ENCODE measurements around the gene RAF1.

- TF ChIP-seq MAX (IDR thresholded peaks at IDR 0.05; ENCODE audit: insufficient read depth, insufficient read length) (no peak), CTCF (IDR thresholded peaks at IDR 0.05; ENCODE audit: extremely low read depth in 1 of 2, insufficient read depth in 1 of 2, low read depth in 1 of 2, low read length in 2 of 2) (no peak), POLR2A (IDR thresholded peaks at IDR 0.05; ENCODE audit: low read depth, low read length) (no peak), MYC (IDR thresholded peaks at IDR 0.05; ENCODE audit: low read depth, low read length) (no peak), POLR2AphosphoS5 (IDR thresholded peaks at IDR 0.05; ENCODE audit: insufficient read depth, low read depth, low read length) (no peak), EZH2 (IDR thresholded peaks at IDR 0.05; ENCODE audit: borderline replicate concordance, low read depth, low read length, severe bottlenecking) (no peak), JUN (IDR thresholded peaks at IDR 0.05; ENCODE audit: borderline replicate concordance, insufficient read depth, insufficient read length, low read depth) (no peak), GATA2 (IDR thresholded peaks at IDR 0.05; ENCODE audit: insufficient read depth, insufficient read length, low read depth, low read length) (no peak)
These were observed 6.6 kb upstream of the RAF1 start for GRCh38 chr3:12670365-12671119.

Data from endothelial cell of umbilical vein (primary cell).